Measurements from ENCODE around the gene MRPS17. TPM values are rescaled to one million over a fixed set of nuclear protein-coding genes. Genes with fewer than 3 reads are reported as not detected.
A peak's percentile ranks its signal among the peaks of the same experiment; 100 is the strongest.
"Not testable (repeated sequence)": the region's sequence is repeated elsewhere in the genome, so short reads cannot be mapped to it uniquely, and the experiment has no call there.

The MRPS17 gene
- 10 to 100 TPM; 12.3 to 15.3 TPM for total RNA-seq

DNA sequence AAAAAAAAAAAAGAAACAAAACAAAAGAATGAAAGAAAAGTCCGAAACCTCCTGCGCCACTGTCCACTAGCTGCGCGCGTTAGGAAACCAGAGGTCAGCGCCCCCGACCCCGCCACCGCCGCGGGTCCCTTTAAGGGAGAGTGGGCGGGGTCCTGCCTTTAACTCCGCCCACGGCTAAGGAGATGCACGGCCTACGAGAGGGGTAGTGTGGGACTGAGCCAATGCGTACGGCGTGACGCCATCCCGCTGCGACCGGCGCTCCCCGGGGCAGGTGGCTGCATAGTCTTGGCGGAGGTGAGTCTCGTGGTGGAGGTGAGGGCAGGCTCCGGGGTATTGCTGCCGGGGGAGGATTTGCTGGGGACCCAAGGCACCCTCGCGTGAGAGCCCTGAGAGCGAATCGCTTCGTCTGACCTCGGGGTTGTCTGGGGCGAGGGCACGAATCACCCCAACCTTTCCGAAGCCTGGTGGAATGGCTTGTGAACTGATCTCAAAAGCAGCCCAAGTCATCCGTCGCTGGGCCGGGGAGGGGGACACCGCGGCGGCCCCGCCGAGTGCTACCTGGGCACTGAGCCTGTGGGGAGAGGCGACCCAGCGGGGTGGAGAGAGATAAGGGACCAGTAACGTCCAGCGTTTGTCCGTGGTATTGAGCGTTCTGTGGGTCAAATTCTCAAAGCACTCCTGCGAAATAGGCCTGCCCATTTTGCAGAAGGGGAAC lies at the start of gene MRPS17:
Gene MRPS17 (plus strand): TSS at position 241 of the 715 bp plus-strand sequence. CDS start 1,319 bp downstream, outside the sequence.
- peak within 1 kb of the TSS; percentile 95 for H3K4me3 Mint-ChIP-seq
- POLR2A ChIA-PET = interaction anchor here (0.7 kb wide), 1 partner anchor 111 kb away, joined by 3 read pairs; no protein-coding TSS in a partner anchor
- H3K36me3 Mint-ChIP-seq = peaks cover 12% of the 10 kb centered on the region
- peak; percentile 92 for DNase-seq
- H3K27me3 Mint-ChIP-seq = no peaks in the 10 kb centered on the region
- H3K27ac Mint-ChIP-seq = peak within 1 kb of the TSS; percentile 98
- peaks cover 3% of the 10 kb centered on the region for H3K9me3 Mint-ChIP-seq
- ATAC-seq (ENCODE audit: low read depth) = peak; percentile 100
- H3K4me1 Mint-ChIP-seq = peaks cover 8% of the 10 kb centered on the region

DNA sequence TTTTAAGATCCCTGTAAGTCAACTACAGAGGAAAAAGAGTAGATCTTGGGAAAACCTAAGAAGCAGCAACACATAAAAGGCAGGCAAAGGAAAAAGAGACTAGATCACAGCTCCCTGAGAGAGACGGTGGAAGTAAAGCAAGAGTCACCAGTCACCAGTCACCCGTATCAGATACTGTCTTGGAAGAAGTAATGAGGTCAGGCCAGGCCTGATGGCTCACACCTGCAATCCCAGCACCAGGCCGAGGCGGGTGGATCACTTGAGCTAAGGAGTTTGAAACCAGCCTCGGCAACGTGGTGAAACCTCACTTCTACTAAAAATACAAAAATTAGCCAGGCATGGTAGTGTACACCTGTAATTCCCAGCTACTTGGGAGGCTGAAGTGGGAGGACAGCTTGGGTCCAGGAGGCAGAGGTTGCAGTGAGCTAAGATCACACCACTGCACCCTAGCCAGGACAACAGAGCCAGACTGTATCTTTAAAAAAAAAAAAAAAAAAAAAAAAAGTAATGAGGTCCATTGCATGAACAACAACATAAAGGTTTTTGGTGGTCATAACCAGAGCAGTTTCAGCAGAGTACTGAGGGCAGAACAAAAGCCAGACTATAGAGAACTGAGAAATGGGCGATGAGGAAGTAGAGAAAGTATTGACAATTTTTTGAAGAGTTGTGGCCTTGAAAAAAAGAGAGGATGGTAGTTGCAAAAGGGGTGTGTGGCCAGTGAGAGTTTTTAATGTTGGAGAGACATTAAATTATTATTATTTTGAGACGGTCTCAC lies 47.5 kb upstream of the MRPS17 start:
- POLR2A ChIA-PET = no interaction called here
- peaks cover 11% of the 10 kb centered on the region for H3K9me3 Mint-ChIP-seq

DNA sequence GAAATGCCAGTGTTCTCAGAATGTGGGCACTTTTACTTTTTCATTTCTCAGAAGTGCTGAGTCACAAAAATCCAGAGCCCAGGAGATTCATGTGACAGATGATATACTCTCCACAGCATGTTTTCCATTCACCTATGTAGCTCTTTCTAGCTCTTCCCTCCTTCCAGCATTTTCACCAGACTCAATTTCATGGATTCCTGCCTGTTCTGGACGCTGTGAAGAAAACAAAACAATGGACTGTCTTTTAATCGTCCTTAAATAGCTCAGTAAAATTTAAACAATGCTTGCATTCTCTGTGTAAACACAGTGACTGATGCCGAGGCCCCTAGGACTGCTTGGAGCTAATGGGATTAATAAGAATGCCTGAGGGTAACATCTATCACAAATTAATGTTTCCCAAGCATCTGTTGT lies 38.9 kb upstream of the MRPS17 start:
- Mint-ChIP-seq H3K27me3 (no peaks in the 10 kb centered on the region), H3K4me1 (peaks cover 4% of the 10 kb centered on the region)

More for the DNA sequence above, 47.5 kb upstream of the MRPS17 start:
- ATAC-seq (ENCODE audit: low read depth) = no peak
- peaks cover 5% of the 10 kb centered on the region for H3K36me3 Mint-ChIP-seq
- no peak overlapping the region for H3K27ac Mint-ChIP-seq
- no peak overlapping the region for H3K4me3 Mint-ChIP-seq
- DNase-seq = no peak
- no peaks in the 10 kb centered on the region for H3K4me1 Mint-ChIP-seq
- no peaks in the 10 kb centered on the region for H3K27me3 Mint-ChIP-seq

DNA sequence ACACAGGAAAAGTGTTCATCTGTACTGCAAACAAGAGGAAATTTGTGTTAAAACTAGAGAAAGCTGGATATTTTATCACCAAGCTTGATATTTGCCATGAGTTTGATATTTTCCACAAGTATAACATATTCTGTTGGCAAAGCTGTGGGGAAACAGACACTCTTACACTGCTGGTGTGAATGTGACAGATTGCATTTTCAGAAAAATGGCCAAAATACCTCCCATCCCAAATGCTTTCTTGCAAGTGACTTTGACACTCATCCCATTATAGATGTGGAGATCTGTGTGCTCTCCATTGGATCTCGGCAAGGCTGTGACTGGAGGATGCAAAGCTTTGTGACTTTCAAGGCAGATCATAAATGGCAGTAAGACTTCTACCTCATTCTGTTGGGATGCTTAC lies 33.9 kb upstream of the MRPS17 start:
- Mint-ChIP-seq H3K27ac (no peak overlapping the region), H3K4me1 (peaks cover 1% of the 10 kb centered on the region), H3K36me3 (peaks cover under 1% of the 10 kb centered on the region), H3K27me3 (no peaks in the 10 kb centered on the region), H3K4me3 (no peak overlapping the region), H3K9me3 (peaks cover 4% of the 10 kb centered on the region)
- ATAC-seq (ENCODE audit: low read depth) = no peak
- POLR2A ChIA-PET = no interaction called here
- no peak for DNase-seq

More for the DNA sequence above, 38.9 kb upstream of the MRPS17 start:
- POLR2A ChIA-PET = no interaction called here
- no peak overlapping the region for H3K27ac Mint-ChIP-seq
- peaks cover 4% of the 10 kb centered on the region for H3K9me3 Mint-ChIP-seq
- H3K4me3 Mint-ChIP-seq = no peak overlapping the region
- H3K36me3 Mint-ChIP-seq = peaks cover 4% of the 10 kb centered on the region
- ATAC-seq (ENCODE audit: low read depth) = no peak
- DNase-seq = no peak

DNA sequence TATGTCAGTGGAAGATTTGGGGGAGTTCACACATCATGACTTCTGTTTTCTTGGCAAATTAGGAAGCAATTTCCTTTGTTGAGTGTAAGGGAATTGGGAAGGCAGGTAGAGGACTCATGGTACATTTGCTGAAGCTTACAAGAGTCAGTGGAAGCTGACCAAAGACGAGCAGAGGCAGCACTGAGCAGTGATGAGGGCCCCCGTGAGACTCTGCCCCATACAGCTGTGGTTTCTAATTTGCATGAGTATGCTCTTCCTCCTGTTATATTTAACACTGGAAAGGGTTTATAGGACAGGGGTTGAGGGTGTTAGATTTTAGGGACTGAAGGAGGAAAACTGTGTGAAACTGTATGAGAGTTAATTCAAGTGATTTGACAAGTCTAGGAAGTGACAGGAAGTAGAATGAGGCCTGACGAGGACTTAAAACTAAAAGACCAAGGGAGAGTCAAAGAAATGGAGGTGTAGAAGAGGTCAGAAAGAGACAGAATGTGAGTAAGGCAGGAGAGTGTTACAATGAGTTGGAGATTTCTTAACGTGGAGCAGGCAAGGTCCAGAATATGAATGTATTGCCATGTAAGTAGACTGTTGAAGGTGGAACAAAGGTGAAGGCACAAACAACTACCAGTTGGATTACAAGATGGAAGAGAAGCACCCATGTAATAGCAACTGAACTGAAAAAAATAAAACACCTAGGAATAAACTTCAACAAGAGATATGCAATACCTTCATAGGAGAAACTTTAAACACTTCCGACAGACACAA lies 23.5 kb upstream of the MRPS17 start:
- Mint-ChIP-seq H3K27ac (no peak overlapping the region), H3K4me1 (no peaks in the 10 kb centered on the region), H3K9me3 (peaks cover 13% of the 10 kb centered on the region), H3K36me3 (peaks cover 5% of the 10 kb centered on the region), H3K4me3 (no peak overlapping the region), H3K27me3 (no peaks in the 10 kb centered on the region)
- ATAC-seq (ENCODE audit: low read depth) (no peak), DNase-seq (no peak)
- POLR2A ChIA-PET = no interaction called here

DNA sequence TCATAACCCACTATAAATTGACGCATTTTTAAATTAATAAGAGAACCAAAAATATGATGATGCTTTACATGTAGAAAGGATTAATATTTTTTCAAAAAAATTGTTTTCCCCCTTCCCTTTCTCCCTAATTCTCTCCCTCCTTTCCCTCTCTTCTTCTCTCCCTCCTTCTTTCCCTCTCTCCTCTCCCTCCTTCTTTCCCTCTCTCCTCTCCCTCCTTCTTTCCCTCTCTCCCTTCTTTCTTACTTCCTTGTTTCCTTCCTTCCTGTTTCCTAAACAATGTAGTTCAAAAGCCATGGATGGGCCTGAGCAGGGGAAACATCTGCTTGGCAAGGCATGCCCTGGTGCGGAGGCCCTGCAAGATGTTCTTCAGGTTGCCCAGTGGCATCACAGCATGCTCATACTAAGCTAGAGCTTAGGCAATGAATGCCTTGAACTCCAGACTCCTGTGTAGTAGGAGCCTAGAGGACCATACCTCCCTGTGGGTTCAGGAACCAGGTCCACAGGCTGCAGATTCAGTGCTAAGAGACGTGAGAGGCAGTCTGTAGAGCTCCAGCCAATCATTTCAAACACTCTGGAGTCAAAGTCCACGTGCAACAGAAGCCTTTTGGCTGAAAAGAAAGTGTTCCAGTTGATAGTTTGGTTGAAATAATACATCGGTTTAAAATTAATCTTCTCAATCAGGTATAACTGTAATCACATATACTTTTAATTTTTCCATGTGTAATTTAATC lies 20.1 kb upstream of the MRPS17 start:
- DNase-seq (no peak), ATAC-seq (ENCODE audit: low read depth) (no peak)
- Mint-ChIP-seq H3K9me3 (peaks cover 18% of the 10 kb centered on the region), H3K36me3 (peaks cover 3% of the 10 kb centered on the region), H3K27ac (no peak overlapping the region), H3K4me1 (no peaks in the 10 kb centered on the region), H3K4me3 (no peak overlapping the region), H3K27me3 (no peaks in the 10 kb centered on the region)
- POLR2A ChIA-PET = no interaction called here

DNA sequence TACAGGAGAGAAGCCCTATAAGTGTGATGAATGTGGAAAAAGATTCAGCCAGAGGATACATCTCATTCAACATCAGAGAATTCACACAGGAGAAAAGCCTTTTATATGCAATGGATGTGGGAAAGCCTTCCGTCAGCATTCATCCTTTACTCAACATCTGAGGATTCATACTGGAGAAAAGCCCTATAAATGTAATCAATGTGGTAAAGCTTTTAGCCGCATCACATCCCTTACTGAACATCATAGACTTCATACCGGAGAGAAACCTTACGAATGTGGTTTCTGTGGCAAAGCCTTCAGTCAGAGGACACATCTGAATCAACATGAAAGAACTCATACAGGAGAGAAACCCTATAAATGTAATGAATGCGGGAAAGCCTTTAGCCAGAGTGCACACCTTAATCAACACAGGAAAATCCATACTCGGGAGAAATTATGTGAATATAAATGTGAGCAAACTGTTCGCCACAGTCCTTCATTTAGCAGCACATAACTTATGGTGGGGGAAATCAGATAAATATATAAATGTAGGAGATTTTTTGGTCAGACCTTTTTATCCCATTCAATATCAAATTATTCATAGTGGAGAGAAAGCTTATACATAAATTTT lies 12.1 kb upstream of the MRPS17 start:
- Mint-ChIP-seq H3K4me3 (no peak overlapping the region), H3K4me1 (no peaks in the 10 kb centered on the region), H3K27ac (no peak overlapping the region), H3K36me3 (peaks cover 4% of the 10 kb centered on the region), H3K9me3 (peaks cover 39% of the 10 kb centered on the region), H3K27me3 (no peaks in the 10 kb centered on the region)
- DNase-seq = no peak
- POLR2A ChIA-PET = no interaction called here
- ATAC-seq (ENCODE audit: low read depth) = no peak

DNA sequence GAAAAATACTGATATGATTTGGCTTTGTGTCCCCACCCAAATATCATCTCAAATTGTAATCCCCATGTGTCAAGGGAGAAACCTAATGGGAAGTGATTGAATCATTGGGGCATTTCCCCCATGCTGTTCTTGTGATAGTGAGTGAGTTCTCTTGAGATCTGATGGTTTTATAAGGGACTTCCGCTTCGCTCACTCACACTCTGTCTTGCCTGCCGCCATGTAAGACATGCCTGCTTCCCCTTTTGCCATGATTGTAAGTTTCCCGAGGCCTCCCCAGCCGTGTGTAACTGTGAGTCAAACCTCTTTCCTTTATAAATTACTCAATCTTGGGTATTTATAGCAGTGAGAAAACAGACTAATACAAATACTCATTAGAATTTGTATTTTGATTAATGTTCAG lies 5.1 kb upstream of the MRPS17 start:
- DNase-seq = no peak
- peaks cover 2% of the 10 kb centered on the region for H3K36me3 Mint-ChIP-seq
- peaks cover 16% of the 10 kb centered on the region for H3K9me3 Mint-ChIP-seq
- POLR2A ChIA-PET = no interaction called here
- H3K4me1 Mint-ChIP-seq = no peaks in the 10 kb centered on the region
- no peaks in the 10 kb centered on the region for H3K27me3 Mint-ChIP-seq
- no peak for ATAC-seq (ENCODE audit: low read depth)
- H3K27ac Mint-ChIP-seq = no peak overlapping the region
- H3K4me3 Mint-ChIP-seq = no peak overlapping the region

DNA sequence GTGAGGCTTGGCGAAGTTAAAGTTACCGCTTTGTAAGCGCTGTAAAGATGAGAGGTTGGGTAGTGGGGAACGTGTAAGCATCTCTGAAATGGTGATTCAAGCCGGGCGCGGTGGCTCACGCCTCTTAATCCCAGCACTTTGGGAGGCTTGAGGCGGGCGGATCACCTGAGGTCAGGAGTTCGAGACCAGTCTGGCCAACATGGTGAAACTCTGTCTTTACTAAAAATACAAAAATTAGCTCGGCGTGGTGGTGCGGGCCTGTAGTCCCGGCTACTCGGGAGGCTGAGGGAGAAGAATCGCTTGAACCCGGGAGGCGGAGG lies 635 bp downstream of the MRPS17 start:
- H3K27me3 Mint-ChIP-seq; H3K4me1 Mint-ChIP-seq; H3K9me3 Mint-ChIP-seq; ATAC-seq (ENCODE audit: low read depth); POLR2A ChIA-PET; DNase-seq: not testable (repeated sequence)
- H3K4me3 Mint-ChIP-seq = peak overlapping the region; percentile 95
- H3K27ac Mint-ChIP-seq = peak overlapping the region; percentile 98
- peaks cover 12% of the 10 kb centered on the region for H3K36me3 Mint-ChIP-seq

DNA sequence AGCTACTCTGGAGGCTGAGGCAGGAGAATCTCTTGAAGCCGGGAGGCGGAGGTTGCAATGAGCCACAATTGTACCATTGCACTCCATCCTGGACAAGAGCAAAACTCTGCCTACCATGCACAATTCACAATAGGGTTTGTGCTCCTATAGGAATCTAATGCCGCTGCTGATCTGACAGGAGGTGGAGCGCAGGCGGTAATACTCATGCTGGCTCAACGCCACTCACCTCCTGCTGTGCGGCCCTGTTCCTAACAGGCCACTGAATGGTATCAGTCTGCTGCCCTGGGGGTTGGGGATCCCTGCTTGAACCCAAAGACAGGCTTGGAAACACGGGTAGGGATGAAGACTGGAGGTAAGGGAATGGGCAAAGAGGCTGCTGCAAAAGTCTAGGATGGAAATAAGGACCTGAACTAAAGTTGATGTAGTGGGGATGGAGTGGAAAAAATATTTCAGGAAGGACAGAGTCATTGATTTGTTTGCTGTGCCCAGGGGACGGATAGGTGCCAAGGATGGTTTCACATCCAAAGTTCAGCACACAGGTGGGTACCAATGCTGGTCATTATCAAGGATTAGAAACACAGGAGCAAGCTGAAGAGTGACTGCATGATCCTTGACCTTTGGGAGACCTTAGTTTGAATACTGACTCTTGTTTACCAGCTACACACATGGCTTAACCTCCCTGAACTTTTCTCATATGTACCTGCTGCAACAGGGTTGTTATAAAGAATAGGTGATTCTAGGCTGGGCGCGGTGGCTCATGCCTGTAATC lies 2.2 kb downstream of the MRPS17 start:
- H3K27me3 Mint-ChIP-seq = no peaks in the 10 kb centered on the region
- H3K36me3 Mint-ChIP-seq = peaks cover 18% of the 10 kb centered on the region
- no peaks in the 10 kb centered on the region for H3K9me3 Mint-ChIP-seq
- peaks cover 8% of the 10 kb centered on the region for H3K4me1 Mint-ChIP-seq
- no peak for ATAC-seq (ENCODE audit: low read depth)
- POLR2A ChIA-PET = no interaction called here
- H3K27ac Mint-ChIP-seq = no peak overlapping the region
- DNase-seq = no peak
- no peak overlapping the region for H3K4me3 Mint-ChIP-seq

DNA sequence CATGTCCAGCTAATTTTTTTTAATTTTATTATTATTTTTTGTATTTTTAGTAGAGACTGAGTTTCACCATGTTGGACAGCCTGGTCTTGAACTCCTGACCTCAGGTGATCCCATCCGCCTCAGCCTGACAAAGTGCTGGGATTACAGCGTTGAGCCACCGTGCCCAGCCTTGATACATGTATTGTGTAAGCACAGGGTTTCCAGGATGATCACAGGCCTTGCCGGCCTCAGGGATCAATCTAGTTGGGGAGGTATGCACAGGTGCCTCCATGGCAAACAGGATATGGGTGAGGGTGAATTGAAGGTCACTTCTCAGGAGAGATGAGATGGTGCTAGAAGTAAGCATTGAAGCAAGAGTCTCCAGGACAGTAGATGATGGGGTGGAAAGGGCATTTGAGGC lies 5.5 kb downstream of the MRPS17 start:
- no peak for ATAC-seq (ENCODE audit: low read depth)
- no peak for DNase-seq
- Mint-ChIP-seq H3K4me3 (no peak overlapping the region), H3K27ac (no peak overlapping the region), H3K27me3 (no peaks in the 10 kb centered on the region), H3K4me1 (peaks cover 7% of the 10 kb centered on the region), H3K9me3 (no peaks in the 10 kb centered on the region), H3K36me3 (peaks cover 16% of the 10 kb centered on the region)
- POLR2A ChIA-PET = no interaction called here

DNA sequence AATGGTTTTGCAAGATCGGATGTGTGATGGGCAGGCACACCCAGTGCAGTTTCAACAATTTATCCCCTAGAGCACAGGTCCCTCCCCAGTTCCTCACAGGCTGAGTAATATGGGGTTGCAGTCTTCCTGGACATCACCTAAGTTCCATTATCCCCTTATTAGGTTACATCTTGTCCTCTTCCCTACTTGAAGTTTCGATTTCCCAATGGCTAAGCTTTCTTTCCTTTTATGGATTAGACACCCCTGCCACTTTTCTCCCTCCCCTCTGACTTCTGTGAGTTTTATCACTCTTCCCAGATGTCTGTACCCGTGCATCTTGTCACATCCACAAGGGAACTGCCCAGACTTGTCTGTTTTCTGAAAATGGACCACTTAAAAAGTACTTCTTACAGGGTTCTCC lies 10.3 kb downstream of the MRPS17 start:
- H3K27me3 Mint-ChIP-seq = no peaks in the 10 kb centered on the region
- H3K27ac Mint-ChIP-seq = no peak overlapping the region
- peaks cover 6% of the 10 kb centered on the region for H3K36me3 Mint-ChIP-seq
- peaks cover 16% of the 10 kb centered on the region for H3K4me1 Mint-ChIP-seq
- H3K4me3 Mint-ChIP-seq = no peak overlapping the region
- H3K9me3 Mint-ChIP-seq = no peaks in the 10 kb centered on the region
- DNase-seq (no peak), ATAC-seq (ENCODE audit: low read depth) (no peak)
- POLR2A ChIA-PET = interaction anchor here (1.0 kb wide), 2 partner anchors 103 to 144 kb away, joined by 4 read pairs; partner anchors contain the start of gene CHCHD2

Data from activated naive CD8-positive, alpha-beta T cell treated with anti-CD3 and anti-CD28 coated beads, Interleukin-2, amount 10 ng/mL, durations not matched to agents 7 days and 5 days (primary cell).